IPS-18a (cell line): ENCODE measurements around the gene STON2.
"Not testable (repeated sequence)": the region's sequence is repeated elsewhere in the genome, so short reads cannot be mapped to it uniquely, and the experiment has no call there.

ENCODE experiments used
- H3K27ac ChIP-seq: one replicate; pipeline ENCODE4 v1.5.1; 2013; ENCODE audit warnings: low read length
- H3K27me3 ChIP-seq: one replicate; pipeline ENCODE4 v1.6.1; 2013; ENCODE audit warnings: mild to moderate bottlenecking, low read length; ENCODE audit not compliant: control insufficient read depth, insufficient read depth
- H3K36me3 ChIP-seq: one replicate; pipeline ENCODE4 v1.6.1; 2013; ENCODE audit warnings: low read depth, low read length; ENCODE audit not compliant: control insufficient read depth
- H3K4me1 ChIP-seq: one replicate; pipeline ENCODE4 v1.6.1; 2013; ENCODE audit warnings: low read depth, low read length; ENCODE audit not compliant: control insufficient read depth
- H3K4me3 ChIP-seq: one replicate; pipeline ENCODE4 v1.5.1; 2013; ENCODE audit warnings: low read length
- H3K9ac ChIP-seq: one replicate; pipeline ENCODE4 v1.6.1; 2013; ENCODE audit warnings: mild to moderate bottlenecking, low read length, moderate library complexity
- H3K9me3 ChIP-seq: one replicate; pipeline ENCODE4 v1.6.1; 2013; ENCODE audit warnings: low read depth, low read length; ENCODE audit not compliant: control insufficient read depth

STON2 gene

GRCh38 chr14:81252278-81252677 lies 147.8 kb downstream of the STON2 start:
- H3K27ac ChIP-seq = no peak overlapping the region
- H3K27me3 ChIP-seq = no peaks in the 10 kb centered on the region
- H3K4me3 ChIP-seq = no peak overlapping the region
- H3K4me1 ChIP-seq = no peaks in the 10 kb centered on the region
- H3K9me3 ChIP-seq = no peaks in the 10 kb centered on the region
- no peaks in the 10 kb centered on the region for H3K36me3 ChIP-seq
- H3K9ac ChIP-seq = no peak overlapping the region

GRCh38 chr14:81247271-81247766 lies 152.8 kb downstream of the STON2 start:
- no peak overlapping the region for H3K4me3 ChIP-seq
- no peaks in the 10 kb centered on the region for H3K36me3 ChIP-seq
- no peak overlapping the region for H3K9ac ChIP-seq
- H3K27ac ChIP-seq = no peak overlapping the region
- H3K9me3 ChIP-seq = peaks cover 2% of the 10 kb centered on the region
- H3K27me3 ChIP-seq = no peaks in the 10 kb centered on the region
- H3K4me1 ChIP-seq = no peaks in the 10 kb centered on the region

- H3K27ac ChIP-seq = no peak overlapping the region
- no peak overlapping the region for H3K9ac ChIP-seq
- peaks cover 2% of the 10 kb centered on the region for H3K9me3 ChIP-seq
- H3K4me1 ChIP-seq = no peaks in the 10 kb centered on the region
- no peaks in the 10 kb centered on the region for H3K27me3 ChIP-seq
- no peak overlapping the region for H3K4me3 ChIP-seq
- H3K36me3 ChIP-seq = no peaks in the 10 kb centered on the region
Measured at GRCh38 chr14:81246461-81247270, 153.5 kb downstream of the STON2 start.

- H3K4me3 ChIP-seq = no peak overlapping the region
- H3K27me3 ChIP-seq = no peaks in the 10 kb centered on the region
- no peak overlapping the region for H3K9ac ChIP-seq
- no peak overlapping the region for H3K27ac ChIP-seq
- no peaks in the 10 kb centered on the region for H3K4me1 ChIP-seq
- no peaks in the 10 kb centered on the region for H3K36me3 ChIP-seq
- peaks cover 2% of the 10 kb centered on the region for H3K9me3 ChIP-seq
Measured at GRCh38 chr14:81245771-81246170, 154.4 kb downstream of the STON2 start.

- H3K4me1 ChIP-seq, H3K27me3 ChIP-seq, H3K9ac ChIP-seq, H3K4me3 ChIP-seq, H3K36me3 ChIP-seq, H3K9me3 ChIP-seq, H3K27ac ChIP-seq: not testable (repeated sequence)
Measured at GRCh38 chr14:81244431-81244830, 155.7 kb downstream of the STON2 start.

- Histone ChIP-seq H3K27ac (no peak overlapping the region), H3K4me1 (no peaks in the 10 kb centered on the region), H3K4me3 (no peak overlapping the region), H3K27me3 (no peaks in the 10 kb centered on the region), H3K9me3 (peaks cover 2% of the 10 kb centered on the region), H3K36me3 (no peaks in the 10 kb centered on the region), H3K9ac (no peak overlapping the region)
Measured at GRCh38 chr14:81243499-81243898, 156.6 kb downstream of the STON2 start.

GRCh38 chr14:81236849-81237248 lies 163.3 kb downstream of the STON2 start:
- H3K9me3 ChIP-seq, H3K27me3 ChIP-seq, H3K36me3 ChIP-seq, H3K9ac ChIP-seq, H3K27ac ChIP-seq, H3K4me1 ChIP-seq, H3K4me3 ChIP-seq: not testable (repeated sequence)

- H3K4me3 ChIP-seq = no peak overlapping the region
- H3K27me3 ChIP-seq = no peaks in the 10 kb centered on the region
- H3K4me1 ChIP-seq = peaks cover 8% of the 10 kb centered on the region
- no peak overlapping the region for H3K27ac ChIP-seq
- no peaks in the 10 kb centered on the region for H3K9me3 ChIP-seq
- H3K9ac ChIP-seq = no peak overlapping the region
- H3K36me3 ChIP-seq = no peaks in the 10 kb centered on the region
Measured at GRCh38 chr14:81236138-81236537, 164.0 kb downstream of the STON2 start.

- Histone ChIP-seq H3K27me3 (no peaks in the 10 kb centered on the region), H3K9ac (no peak overlapping the region), H3K4me1 (peaks cover 8% of the 10 kb centered on the region), H3K27ac (no peak overlapping the region), H3K9me3 (no peaks in the 10 kb centered on the region), H3K36me3 (no peaks in the 10 kb centered on the region), H3K4me3 (no peak overlapping the region)
Measured at GRCh38 chr14:81235096-81235495, 165.0 kb downstream of the STON2 start.

- Histone ChIP-seq H3K4me3 (no peak overlapping the region), H3K27ac (no peak overlapping the region), H3K36me3 (no peaks in the 10 kb centered on the region), H3K4me1 (peaks cover 8% of the 10 kb centered on the region), H3K9ac (no peak overlapping the region), H3K27me3 (no peaks in the 10 kb centered on the region), H3K9me3 (no peaks in the 10 kb centered on the region)
Measured at GRCh38 chr14:81234278-81234677, 165.8 kb downstream of the STON2 start.

- Histone ChIP-seq H3K27ac (no peak overlapping the region), H3K27me3 (no peaks in the 10 kb centered on the region), H3K36me3 (no peaks in the 10 kb centered on the region), H3K4me3 (no peak overlapping the region), H3K9me3 (no peaks in the 10 kb centered on the region), H3K4me1 (peaks cover 8% of the 10 kb centered on the region), H3K9ac (no peak overlapping the region)
Measured at GRCh38 chr14:81233615-81234014, 166.5 kb downstream of the STON2 start.

- Histone ChIP-seq H3K27ac (no peak overlapping the region), H3K4me1 (peaks cover 8% of the 10 kb centered on the region), H3K36me3 (no peaks in the 10 kb centered on the region), H3K9ac (no peak overlapping the region), H3K4me3 (no peak overlapping the region), H3K27me3 (no peaks in the 10 kb centered on the region), H3K9me3 (no peaks in the 10 kb centered on the region)
Measured at GRCh38 chr14:81231540-81231939, 168.6 kb downstream of the STON2 start.
